Calu3 (cell line): ENCODE data around the gene FOSB. TPM values are rescaled to one million over a fixed set of nuclear protein-coding genes. Genes with fewer than 3 reads are reported as not detected.

ENCODE experiments used
- BruUV-seq: library from RNA; stranded (reverse); fragments of 400-500 nt; replicated peaks from 2 replicates; lab custom pipeline; 2021; lab: Mats Ljungman, UMichigan
- CTCF ChIA-PET: fragments of 300-600 bp; sonication (Branson Sonifier 250); formaldehyde crosslinking; loops from one replicate; lab custom pipeline; 2022; ENCODE audit warnings: antibody characterized with exemption; lab: Charles Lee
- DNase-seq: peaks from one replicate; pipeline ENCODE4 v3.0.0; 2022
- H3K27ac Mint-ChIP-seq: one replicate; pipeline ENCODE4 v1.8.0; 2022; ENCODE audit warnings: mixed read lengths; ENCODE audit not compliant: unreplicated experiment
- H3K27me3 Mint-ChIP-seq: one replicate; pipeline ENCODE4 v1.8.0; 2022; ENCODE audit warnings: mixed read lengths; ENCODE audit not compliant: unreplicated experiment
- H3K36me3 Mint-ChIP-seq: one replicate; pipeline ENCODE4 v1.8.0; 2022; ENCODE audit warnings: mild to moderate bottlenecking, moderate library complexity, mixed read lengths; ENCODE audit not compliant: insufficient read depth, unreplicated experiment
- H3K4me1 Mint-ChIP-seq: one replicate; pipeline ENCODE4 v1.8.0; 2022; ENCODE audit warnings: mild to moderate bottlenecking, low read depth, mixed read lengths; ENCODE audit not compliant: unreplicated experiment
- H3K4me3 Mint-ChIP-seq: one replicate; pipeline ENCODE4 v1.8.0; 2022; ENCODE audit warnings: mild to moderate bottlenecking, low read depth, moderate library complexity, mixed read lengths; ENCODE audit not compliant: unreplicated experiment
- H3K9me3 Mint-ChIP-seq: one replicate; pipeline ENCODE4 v1.8.0; 2022; ENCODE audit warnings: low read depth, mixed read lengths; ENCODE audit not compliant: unreplicated experiment
- CTCF ChIP-seq: fragments of 200-600 bp; IDR thresholded peaks from one replicate; pipeline ENCODE4 v1.8.0; 2022; ENCODE audit warnings: antibody characterized with exemption; ENCODE audit not compliant: unreplicated experiment
- intact Hi-C: fragments of 100-400 bp; cut with micrococcal nuclease; formaldehyde crosslinking; loops from one replicate; pipeline ENCODE4 v1.10.0; 2022; ENCODE audit not compliant: unreplicated experiment
- total RNA-seq: library from RNA; stranded (reverse); gene quantifications from 2 replicates; pipeline ENCODE4 v1.2.3, GENCODE V29; 2022

Gene FOSB
- total RNA-seq, 1 experiment from 2014 or later = 23.8 TPM

- H3K27ac Mint-ChIP-seq = peak within 1 kb of the TSS; percentile 98
- H3K9me3 Mint-ChIP-seq = no peaks in the 10 kb centered on the region
- no TSS peak for BruUV-seq
- CTCF ChIA-PET = interaction anchor here (0.7 to 1.6 kb wide), 2 partner anchors 29 to 135 kb away, joined by 6 to 7 read pairs; no protein-coding TSS in a partner anchor
- no peaks in the 10 kb centered on the region for H3K27me3 Mint-ChIP-seq
- intact Hi-C loops = loop anchor here (5.0 kb wide), 1 partner anchor 135 kb away; no protein-coding TSS in a partner anchor
- peak; percentile 93 for DNase-seq
- peak within 1 kb of the TSS; percentile 84 for H3K4me3 Mint-ChIP-seq
- H3K4me1 Mint-ChIP-seq = peaks cover 40% of the 10 kb centered on the region
- no peak for TF ChIP-seq CTCF
- peaks cover 71% of the 10 kb centered on the region for H3K36me3 Mint-ChIP-seq
Measured at GRCh38 chr19:45506989-45507871, 39.4 kb downstream of the FOSB start, which contains the start of gene VASP. VASP (plus strand) TSS chr19:45507479; CDS start chr19:45507772, 293 bp downstream.

DNA sequence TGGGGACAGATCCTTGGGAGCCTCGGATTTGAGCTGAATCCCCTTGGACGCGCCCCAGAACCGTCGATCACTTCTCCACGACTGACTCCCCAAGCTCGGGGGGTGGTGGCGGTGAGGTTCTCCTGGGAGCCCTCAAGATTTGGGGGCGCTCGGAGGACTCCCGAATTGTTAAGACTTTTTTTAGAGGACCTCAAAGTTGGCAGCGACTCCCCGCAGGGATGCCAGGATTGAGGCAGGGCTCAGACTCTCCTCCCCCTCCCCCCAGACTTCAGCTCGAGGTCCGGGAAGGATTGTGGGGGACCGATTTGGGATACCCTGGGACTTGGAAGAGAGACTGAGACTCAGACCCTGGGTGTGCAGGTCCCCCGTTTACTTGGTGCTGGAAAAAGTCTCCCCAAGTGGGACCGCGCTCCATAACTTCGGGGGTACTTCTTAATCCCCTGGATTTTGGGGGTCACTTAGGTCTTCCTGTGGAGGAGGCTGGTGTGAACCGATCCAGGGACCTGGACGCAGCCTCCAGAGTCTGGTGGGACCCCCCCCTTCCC, 40.1 kb downstream of the FOSB start:
- H3K27ac Mint-ChIP-seq = peak overlapping the region; percentile 65
- H3K36me3 Mint-ChIP-seq = peaks cover 76% of the 10 kb centered on the region
- H3K27me3 Mint-ChIP-seq = no peaks in the 10 kb centered on the region
- H3K4me3 Mint-ChIP-seq = peak overlapping the region; percentile 84
- H3K4me1 Mint-ChIP-seq = peaks cover 45% of the 10 kb centered on the region
- BruUV-seq = TSS peak; percentile 25
- no peak for DNase-seq
- CTCF ChIA-PET = interaction anchor here (0.5 to 1.6 kb wide), 4 partner anchors 22 to 623 kb away, joined by 3 to 7 read pairs (median 5); no protein-coding TSS in a partner anchor
- no peaks in the 10 kb centered on the region for H3K9me3 Mint-ChIP-seq
- intact Hi-C loops = loop anchor here (5.0 kb wide), 1 partner anchor 134 kb away; no protein-coding TSS in a partner anchor
- no peak for TF ChIP-seq CTCF

DNA sequence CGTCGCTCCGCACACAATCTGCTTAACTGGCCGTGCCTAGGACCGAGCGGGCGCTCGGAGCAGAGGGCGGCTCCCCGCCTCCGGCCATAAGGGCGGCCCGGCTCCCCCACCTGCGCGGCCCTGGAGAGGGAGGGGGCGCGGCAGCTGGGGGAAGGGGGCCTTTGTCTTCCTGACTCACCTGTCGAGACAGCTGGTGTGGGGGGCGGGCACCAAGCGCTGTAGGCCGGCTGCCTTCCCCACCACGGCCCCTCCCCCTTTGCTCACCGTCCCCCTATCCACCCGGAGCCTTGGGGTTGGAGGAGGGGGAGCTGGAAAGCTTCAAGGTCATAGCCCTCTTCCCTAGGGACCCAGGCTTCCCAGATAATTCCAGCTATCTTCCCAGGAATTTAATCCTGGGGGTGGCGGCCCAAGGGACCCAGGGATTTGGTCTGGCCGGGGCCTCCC, 40.6 kb downstream of the FOSB start:
- no TSS peak for BruUV-seq
- DNase-seq = peak; percentile 80
- peak overlapping the region; percentile 84 for H3K4me3 Mint-ChIP-seq
- peaks cover 81% of the 10 kb centered on the region for H3K36me3 Mint-ChIP-seq
- H3K9me3 Mint-ChIP-seq = no peaks in the 10 kb centered on the region
- peak overlapping the region; percentile 65 for H3K27ac Mint-ChIP-seq
- TF ChIP-seq CTCF = no peak
- H3K27me3 Mint-ChIP-seq = no peaks in the 10 kb centered on the region
- peaks cover 49% of the 10 kb centered on the region for H3K4me1 Mint-ChIP-seq
- intact Hi-C loops = loop anchor here (5.0 kb wide), 1 partner anchor 134 kb away; no protein-coding TSS in a partner anchor
- CTCF ChIA-PET = interaction anchor here (0.5 to 1.6 kb wide), 5 partner anchors 23 to 623 kb away, joined by 3 to 6 read pairs (median 4); no protein-coding TSS in a partner anchor
